Kidney epithelial cell (primary cell): ENCODE data around the gene NCKAP5L. TPM values are rescaled to one million over a fixed set of nuclear protein-coding genes. Genes with fewer than 3 reads are reported as not detected.
A peak's percentile ranks its signal among the peaks of the same experiment; 100 is the strongest.

Experiments
- DNase-seq: peaks from one replicate; pipeline ENCODE4 v3.0.0-alpha.2; 2010; ENCODE audit warnings: low read depth
- H3K27me3 ChIP-seq: 2 replicates; pipeline ENCODE4 v1.6.0; 2011; ENCODE audit warnings: low read length; ENCODE audit not compliant: control insufficient read depth, insufficient read depth
- H3K36me3 ChIP-seq: 2 replicates; pipeline ENCODE4 v1.5.1; 2011; ENCODE audit warnings: low read length; ENCODE audit not compliant: control insufficient read depth, insufficient read depth
- H3K4me3 ChIP-seq: 2 replicates; pipeline ENCODE4 v1.5.1; 2011; ENCODE audit warnings: low read depth, mild to moderate bottlenecking, control low read depth, low read length
- total RNA-seq: library from RNA; depleted of rRNA; stranded (reverse); fragments of >200 nt; gene quantifications from 2 replicates; pipeline ENCODE4 v1.2.3, GENCODE V29; 2015
- TF ChIP-seq, protein P1 (sequence below): IDR thresholded peaks from 2 replicates; pipeline ENCODE4 v1.5.1; 2011; ENCODE audit warnings: mild to moderate bottlenecking, moderate library complexity, low read length, control low read depth, inconsistent platforms; ENCODE audit not compliant: insufficient read depth, poor library complexity, severe bottlenecking

NCKAP5L gene
- total RNA-seq, 1 donor from 2014 or later = 24.1 TPM

- H3K36me3 ChIP-seq = peaks cover 7% of the 10 kb centered on the region
- H3K27me3 ChIP-seq = no peaks in the 10 kb centered on the region
- TF ChIP-seq, protein P1, sequence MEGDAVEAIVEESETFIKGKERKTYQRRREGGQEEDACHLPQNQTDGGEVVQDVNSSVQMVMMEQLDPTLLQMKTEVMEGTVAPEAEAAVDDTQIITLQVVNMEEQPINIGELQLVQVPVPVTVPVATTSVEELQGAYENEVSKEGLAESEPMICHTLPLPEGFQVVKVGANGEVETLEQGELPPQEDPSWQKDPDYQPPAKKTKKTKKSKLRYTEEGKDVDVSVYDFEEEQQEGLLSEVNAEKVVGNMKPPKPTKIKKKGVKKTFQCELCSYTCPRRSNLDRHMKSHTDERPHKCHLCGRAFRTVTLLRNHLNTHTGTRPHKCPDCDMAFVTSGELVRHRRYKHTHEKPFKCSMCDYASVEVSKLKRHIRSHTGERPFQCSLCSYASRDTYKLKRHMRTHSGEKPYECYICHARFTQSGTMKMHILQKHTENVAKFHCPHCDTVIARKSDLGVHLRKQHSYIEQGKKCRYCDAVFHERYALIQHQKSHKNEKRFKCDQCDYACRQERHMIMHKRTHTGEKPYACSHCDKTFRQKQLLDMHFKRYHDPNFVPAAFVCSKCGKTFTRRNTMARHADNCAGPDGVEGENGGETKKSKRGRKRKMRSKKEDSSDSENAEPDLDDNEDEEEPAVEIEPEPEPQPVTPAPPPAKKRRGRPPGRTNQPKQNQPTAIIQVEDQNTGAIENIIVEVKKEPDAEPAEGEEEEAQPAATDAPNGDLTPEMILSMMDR = no peak
- DNase-seq = no peak
- H3K4me3 ChIP-seq = no peak overlapping the region
Observed at GRCh38 chr12:49767333-49767732, 60.9 kb downstream of the NCKAP5L start.

- no peaks in the 10 kb centered on the region for H3K27me3 ChIP-seq
- H3K36me3 ChIP-seq = peaks cover 9% of the 10 kb centered on the region
- TF ChIP-seq, protein P1 = no peak
- no peak for DNase-seq
- no peak overlapping the region for H3K4me3 ChIP-seq
Observed at GRCh38 chr12:49766115-49766455, 62.1 kb downstream of the NCKAP5L start.

DNA sequence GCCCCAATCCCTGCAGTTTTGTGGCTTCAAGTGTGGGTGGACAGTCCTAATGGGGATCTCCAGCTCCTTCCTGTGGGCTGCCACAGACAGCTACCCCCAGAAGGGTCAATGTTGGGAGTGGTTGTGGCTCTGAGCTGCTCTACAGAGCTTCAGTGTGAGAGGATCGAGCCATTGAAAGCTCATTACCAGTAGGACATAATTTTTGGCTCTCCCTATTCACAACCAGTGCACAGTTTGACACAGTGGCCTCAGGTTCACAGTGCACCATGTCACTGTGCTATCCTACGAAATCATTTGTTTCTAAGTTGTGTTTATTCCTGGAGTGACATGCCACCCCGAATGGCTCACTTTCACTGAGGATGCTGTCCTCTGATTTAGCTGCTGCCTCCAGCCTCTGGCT is 64.1 kb downstream of the NCKAP5L start:
- H3K36me3 ChIP-seq = peaks cover 11% of the 10 kb centered on the region
- no peak for DNase-seq
- H3K27me3 ChIP-seq = no peaks in the 10 kb centered on the region
- H3K4me3 ChIP-seq = no peak overlapping the region
- TF ChIP-seq, protein P1 = no peak

DNA sequence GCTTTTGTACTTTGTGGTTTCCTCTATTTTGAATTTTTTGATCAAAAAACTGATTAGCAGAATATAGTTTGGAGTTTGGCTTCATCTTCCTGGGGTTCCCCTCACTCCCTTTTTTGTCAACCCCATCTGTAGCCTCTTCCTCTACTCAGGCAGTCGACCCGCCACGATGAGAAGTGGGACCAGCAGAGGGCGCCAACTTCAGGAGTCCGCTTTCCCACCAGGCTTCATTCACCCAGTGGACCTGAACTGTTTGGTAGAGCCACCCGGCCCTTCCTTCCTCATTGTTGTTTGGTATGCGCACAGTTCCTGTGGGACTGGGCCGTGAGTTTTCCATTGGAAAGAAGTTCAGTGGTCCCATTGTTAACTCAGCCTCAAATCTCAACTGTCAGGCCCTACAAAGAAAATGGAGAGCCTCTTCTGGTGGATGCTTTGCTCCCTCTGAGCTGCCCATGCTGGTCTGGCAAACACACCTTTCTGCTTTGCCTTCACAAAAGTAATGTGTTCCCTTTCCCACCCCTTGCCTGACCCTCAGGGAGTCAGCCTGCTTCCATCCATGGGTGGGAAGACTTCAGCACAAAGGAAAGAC is 65.1 kb downstream of the NCKAP5L start:
- no peak overlapping the region for H3K4me3 ChIP-seq
- peak; percentile 16 for DNase-seq
- H3K27me3 ChIP-seq = no peaks in the 10 kb centered on the region
- TF ChIP-seq, protein P1 = peak; percentile 83
- peaks cover 13% of the 10 kb centered on the region for H3K36me3 ChIP-seq

GRCh38 chr12:49762468-49762847 is 65.8 kb downstream of the NCKAP5L start:
- DNase-seq = no peak
- H3K27me3 ChIP-seq = no peaks in the 10 kb centered on the region
- TF ChIP-seq, protein P1 = no peak
- H3K4me3 ChIP-seq = no peak overlapping the region
- peaks cover 13% of the 10 kb centered on the region for H3K36me3 ChIP-seq
